ENCODE measurements around the gene OLR1. TPM values are rescaled to one million over a fixed set of nuclear protein-coding genes. Genes with fewer than 3 reads are reported as not detected.
A peak's percentile ranks its signal among the peaks of the same experiment; 100 is the strongest.

Gene OLR1
- total RNA-seq, 2 experiments from 2014 or later, result not detected

- CTCF ChIA-PET (ENCODE audit: unreplicated experiment), result interaction anchor here (1.4 kb wide), 1 partner anchor 11 kb away, joined by 4 read pairs; no protein-coding TSS in a partner anchor
- Histone ChIP-seq H3K4me3 (ENCODE audit: low read depth, low read length, poor library complexity, severe bottlenecking) (peak overlapping the region; percentile 28), H3K4me1 (ENCODE audit: insufficient read depth, low read length, poor library complexity, severe bottlenecking) (peaks cover 49% of the 10 kb centered on the region), H3K27ac (ENCODE audit: low read depth, low read length, poor library complexity, severe bottlenecking) (peak overlapping the region; percentile 16), H3K4me2 (ENCODE audit: low read length) (peak overlapping the region; percentile 61), H2AFZ (ENCODE audit: low read length) (peak overlapping the region; percentile 66; the same call in 1 of the 2 replicates), H3K36me3 (ENCODE audit: insufficient read depth, low read length) (no peaks in the 10 kb centered on the region; the same call in 1 of the 2 replicates), H3K79me2 (ENCODE audit: insufficient read depth, low read depth, low read length) (no peaks in the 10 kb centered on the region), H3K9me3 (ENCODE audit: low read length) (peaks cover 8% of the 10 kb centered on the region; the same call in 1 of the 2 replicates), H4K20me1 (ENCODE audit: insufficient read depth, low read length) (no peaks in the 10 kb centered on the region), H3K9me2 (ENCODE audit: insufficient read depth, low read length) (no peaks in the 10 kb centered on the region)
- peak; percentile 22 for DNase-seq (ENCODE audit: low spot score)
- no peak for TF ChIP-seq EZH2phosphoT487 (IDR thresholded peaks at IDR 0.05; ENCODE audit: borderline replicate concordance, low read depth, low read length)
- TF ChIP-seq CTCF (conservative IDR thresholded peaks at IDR 0.05; ENCODE audit: low read length), result peak; percentile 50; the same call in 1 of the 2 replicates
- intact Hi-C loops (cut with micrococcal nuclease; ENCODE audit: unreplicated experiment), result no loop called here
- no TSS peak for BruUV-seq (replicated peaks)
- POLR2A ChIA-PET, result interaction anchor here (0.6 to 3.3 kb wide), 8 partner anchors 11 to 87 kb away, joined by 3 to 15 read pairs (median 6); partner anchors contain the start of gene OLR1
Observed at GRCh38 chr12:10158406-10158805, 13.5 kb downstream of the OLR1 start.

GRCh38 chr12:10155966-10156365 is 16.0 kb downstream of the OLR1 start:
- POLR2A ChIA-PET, result interaction anchor here (0.5 to 0.6 kb wide), 2 partner anchors 85 to 298 kb away, joined by 3 to 5 read pairs; no protein-coding TSS in a partner anchor
- Histone ChIP-seq H3K79me2 (ENCODE audit: insufficient read depth, low read depth, low read length) (no peaks in the 10 kb centered on the region), H4K20me1 (ENCODE audit: insufficient read depth, low read length) (no peaks in the 10 kb centered on the region), H2AFZ (ENCODE audit: low read length) (no peak overlapping the region), H3K36me3 (ENCODE audit: insufficient read depth, low read length) (no peaks in the 10 kb centered on the region; the same call in 1 of the 2 replicates), H3K9me2 (ENCODE audit: insufficient read depth, low read length) (no peaks in the 10 kb centered on the region), H3K27ac (ENCODE audit: low read depth, low read length, poor library complexity, severe bottlenecking) (no peak overlapping the region), H3K9me3 (ENCODE audit: low read length) (peaks cover 8% of the 10 kb centered on the region; the same call in 1 of the 2 replicates), H3K4me1 (ENCODE audit: insufficient read depth, low read length, poor library complexity, severe bottlenecking) (peaks cover 39% of the 10 kb centered on the region), H3K4me3 (ENCODE audit: low read depth, low read length, poor library complexity, severe bottlenecking) (no peak overlapping the region), H3K4me2 (ENCODE audit: low read length) (no peak overlapping the region)
- intact Hi-C loops (cut with micrococcal nuclease; ENCODE audit: unreplicated experiment), result no loop called here
- CTCF ChIA-PET (ENCODE audit: unreplicated experiment), result no interaction called here
- TF ChIP-seq EZH2phosphoT487 (IDR thresholded peaks at IDR 0.05; ENCODE audit: borderline replicate concordance, low read depth, low read length), result no peak
- no peak for TF ChIP-seq CTCF (conservative IDR thresholded peaks at IDR 0.05; ENCODE audit: low read length)
- BruUV-seq (replicated peaks), result no TSS peak
- no peak for DNase-seq (ENCODE audit: low spot score)

GRCh38 chr12:10154145-10154496 is 17.8 kb downstream of the OLR1 start:
- H3K36me3 ChIP-seq (ENCODE audit: insufficient read depth, low read length), result no peaks in the 10 kb centered on the region; the same call in 1 of the 2 replicates
- POLR2A ChIA-PET, result interaction anchor here (0.6 to 1.0 kb wide), 8 partner anchors 16 to 248 kb away, joined by 3 to 6 read pairs (median 3); no protein-coding TSS in a partner anchor
- no peaks in the 10 kb centered on the region for H3K79me2 ChIP-seq (ENCODE audit: insufficient read depth, low read depth, low read length)
- H3K4me2 ChIP-seq (ENCODE audit: low read length), result peak overlapping the region; percentile 69
- H4K20me1 ChIP-seq (ENCODE audit: insufficient read depth, low read length), result no peaks in the 10 kb centered on the region
- no peak overlapping the region for H3K27ac ChIP-seq (ENCODE audit: low read depth, low read length, poor library complexity, severe bottlenecking)
- no peak for DNase-seq (ENCODE audit: low spot score)
- H3K9me2 ChIP-seq (ENCODE audit: insufficient read depth, low read length), result no peaks in the 10 kb centered on the region
- no TSS peak for BruUV-seq (replicated peaks)
- intact Hi-C loops (cut with micrococcal nuclease; ENCODE audit: unreplicated experiment), result loop anchor here (5.0 kb wide), 1 partner anchor 518 kb away; the partner anchor contains the start of gene STYK1
- peak overlapping the region; percentile 70 for H3K4me3 ChIP-seq (ENCODE audit: low read depth, low read length, poor library complexity, severe bottlenecking)
- peaks cover 21% of the 10 kb centered on the region for H3K4me1 ChIP-seq (ENCODE audit: insufficient read depth, low read length, poor library complexity, severe bottlenecking)
- TF ChIP-seq EZH2phosphoT487 (IDR thresholded peaks at IDR 0.05; ENCODE audit: borderline replicate concordance, low read depth, low read length), result no peak
- TF ChIP-seq CTCF (conservative IDR thresholded peaks at IDR 0.05; ENCODE audit: low read length), result no peak
- H3K9me3 ChIP-seq (ENCODE audit: low read length), result peaks cover 8% of the 10 kb centered on the region; the same call in 1 of the 2 replicates
- CTCF ChIA-PET (ENCODE audit: unreplicated experiment), result interaction anchor here (0.6 to 1.0 kb wide), 2 partner anchors 36 to 72 kb away, joined by 3 to 5 read pairs; no protein-coding TSS in a partner anchor
- H2AFZ ChIP-seq (ENCODE audit: low read length), result peak overlapping the region; percentile 81; the same call in 1 of the 2 replicates
